HepG2 (cell line): ENCODE data around the gene CASR. TPM values are rescaled to one million over a fixed set of nuclear protein-coding genes. Genes with fewer than 3 reads are reported as not detected.
A peak's percentile ranks its signal among the peaks of the same experiment; 100 is the strongest.

Experiments used
- AGO2 ChIP-seq: fragments of 200-400 bp; formaldehyde crosslinking; optimal IDR thresholded peaks from 2 replicates; pipeline ENCODE3; 2017; ENCODE audit warnings: mild to moderate bottlenecking, low read depth, low read length, moderate library complexity
- GFI1 ChIP-seq: sonication (generic); formaldehyde crosslinking; IDR thresholded peaks from 2 replicates; pipeline ENCODE4 v1.5.0; 2020; ENCODE audit warnings: missing genetic modification reagents, mild to moderate bottlenecking, borderline replicate concordance
- MEF2D ChIP-seq: sonication (generic); formaldehyde crosslinking; IDR thresholded peaks from 2 replicates; pipeline ENCODE4 v1.5.1; 2020; ENCODE audit warnings: mild to moderate bottlenecking, missing genetic modification reagents
- SMAD1 ChIP-seq: sonication (generic); formaldehyde crosslinking; IDR thresholded peaks from 2 replicates; pipeline ENCODE4 v1.4.0; 2020; ENCODE audit warnings: missing genetic modification reagents, low read depth, mild to moderate bottlenecking, borderline replicate concordance
- TBX2 ChIP-seq: sonication (generic); formaldehyde crosslinking; IDR thresholded peaks from 2 replicates; pipeline ENCODE4 v1.5.0; 2020; ENCODE audit warnings: missing genetic modification reagents, mild to moderate bottlenecking, borderline replicate concordance
- ZMYM3 ChIP-seq: sonication (generic); formaldehyde crosslinking; IDR thresholded peaks from 2 replicates; pipeline ENCODE4 v1.5.1; 2020; ENCODE audit warnings: mild to moderate bottlenecking, missing genetic modification reagents
- ZNF136 ChIP-seq: sonication (generic); formaldehyde crosslinking; IDR thresholded peaks from 2 replicates; pipeline ENCODE4 v1.8.1; 2022; ENCODE audit warnings: low read depth, mild to moderate bottlenecking, moderate library complexity, missing genetic modification reagents
- ZNF317 ChIP-seq: sonication (generic); formaldehyde crosslinking; IDR thresholded peaks from 2 replicates; pipeline ENCODE4 v1.5.0; 2020; ENCODE audit warnings: mild to moderate bottlenecking, missing genetic modification reagents
- ZNF546 ChIP-seq: sonication (generic); formaldehyde crosslinking; conservative IDR thresholded peaks from 2 replicates; pipeline ENCODE4 v1.8.1; 2023; ENCODE audit warnings: mild to moderate bottlenecking, missing genetic modification reagents
- ZSCAN31 ChIP-seq: sonication (generic); formaldehyde crosslinking; IDR thresholded peaks from 2 replicates; pipeline ENCODE4 v1.5.0; 2020; ENCODE audit warnings: low read depth, mild to moderate bottlenecking, missing genetic modification reagents
- polyA plus RNA-seq, 8 experiments: library from polyadenylated mRNA; depleted of rRNA in 3 of 8; stranded (reverse) in 7 of 8; unstranded in 1 of 8; fragments of >200 nt; fragmentation: Illumina TruSeq in 4 of 8; extraction: Trizol in 4 of 8; gene quantifications; 2 replicates each; pipeline versions ENCODE4 v1.2.1 to v1.2.3, GENCODE V29; 2011 to 2016; ENCODE audit warnings: low read depth in 4 of 8, missing spikeins in 1 of 8, mixed read lengths in 1 of 8; ENCODE audit not compliant: insufficient read depth in 1 of 8
- total RNA-seq, 5 experiments: library from RNA; depleted of rRNA; stranded (reverse); fragments of >200 nt; fragmentation: Illumina TruSeq; extraction: Trizol; gene quantifications; 2 replicates each; pipeline ENCODE4 v1.2.3, GENCODE V29; 2016; ENCODE audit warnings: low read depth in 1 of 5
- TF ChIP-seq, protein P1 (sequence below), 2 experiments: sonication (generic) in 1 of 2; formaldehyde crosslinking in 1 of 2; IDR thresholded peaks; 2 replicates each; pipeline versions ENCODE4 v1.4.0 to v1.6.1; 2016 to 2020; ENCODE audit warnings: borderline replicate concordance in 1 of 2, low read depth in 1 of 2, mild to moderate bottlenecking in 1 of 2, missing genetic modification reagents in 1 of 2
- TF ChIP-seq, protein P2 (sequence below): sonication (generic); formaldehyde crosslinking; IDR thresholded peaks from 2 replicates; pipeline ENCODE4 v1.5.0; 2020; ENCODE audit warnings: mild to moderate bottlenecking, missing genetic modification reagents, borderline replicate concordance
- TF ChIP-seq, protein P3 (sequence below): sonication (generic); formaldehyde crosslinking; conservative IDR thresholded peaks from 2 replicates; pipeline ENCODE4 v1.4.0; 2020; ENCODE audit warnings: missing genetic modification reagents
- TF ChIP-seq, protein P4 (sequence below): sonication (generic); formaldehyde crosslinking; IDR thresholded peaks from 2 replicates; pipeline ENCODE4 v1.4.0; 2020; ENCODE audit warnings: missing genetic modification reagents

Gene CASR
- total and polyA plus RNA-seq, 2 of the 13 experiments (the other 11 are each of a cell fraction or from before 2014, with no cell fraction given): not detected

DNA sequence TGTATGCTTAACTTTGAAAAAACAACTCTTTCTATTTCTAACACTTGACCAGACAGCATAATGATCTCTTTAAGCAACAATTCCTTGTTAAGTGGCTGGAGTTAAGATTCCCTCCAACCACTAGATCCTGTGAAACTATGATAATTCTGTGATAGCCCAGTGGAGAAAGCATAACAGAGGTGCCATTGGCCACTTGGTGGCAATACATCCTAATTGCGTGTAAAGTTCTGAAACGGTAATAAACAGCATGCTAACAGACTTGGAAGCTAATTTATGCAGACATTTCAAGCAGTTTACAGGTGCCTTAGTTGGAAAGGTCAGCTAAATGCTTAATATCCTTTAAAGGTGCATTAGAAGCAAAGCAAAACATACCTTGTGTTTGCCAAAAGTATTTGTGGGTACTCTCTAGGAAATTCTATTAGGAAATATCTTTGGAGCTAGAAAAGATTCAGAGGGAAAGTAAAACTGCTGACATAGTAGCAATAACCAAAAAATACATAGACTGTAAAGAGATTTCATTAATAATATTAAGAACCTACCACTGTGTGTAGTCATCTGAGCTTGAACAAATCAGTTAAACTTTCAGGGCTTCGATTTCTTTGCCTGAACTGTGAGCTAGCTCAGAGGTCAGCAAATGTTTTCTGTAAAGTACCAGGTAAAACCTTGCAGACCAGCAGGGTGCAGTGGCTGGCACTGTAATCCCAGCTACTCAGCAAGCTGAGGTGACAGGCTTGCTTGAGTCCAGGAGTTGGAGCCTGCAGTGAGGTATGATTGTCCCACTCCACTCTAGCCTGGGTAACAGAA, 122.6 kb downstream of the CASR start (continued):
- no peak for TF ChIP-seq AGO2
- TF ChIP-seq ZNF136 (CRISPR knock-in tag): no peak
- TF ChIP-seq ZMYM3 (CRISPR knock-in tag): no peak
- TF ChIP-seq, protein P1, sequence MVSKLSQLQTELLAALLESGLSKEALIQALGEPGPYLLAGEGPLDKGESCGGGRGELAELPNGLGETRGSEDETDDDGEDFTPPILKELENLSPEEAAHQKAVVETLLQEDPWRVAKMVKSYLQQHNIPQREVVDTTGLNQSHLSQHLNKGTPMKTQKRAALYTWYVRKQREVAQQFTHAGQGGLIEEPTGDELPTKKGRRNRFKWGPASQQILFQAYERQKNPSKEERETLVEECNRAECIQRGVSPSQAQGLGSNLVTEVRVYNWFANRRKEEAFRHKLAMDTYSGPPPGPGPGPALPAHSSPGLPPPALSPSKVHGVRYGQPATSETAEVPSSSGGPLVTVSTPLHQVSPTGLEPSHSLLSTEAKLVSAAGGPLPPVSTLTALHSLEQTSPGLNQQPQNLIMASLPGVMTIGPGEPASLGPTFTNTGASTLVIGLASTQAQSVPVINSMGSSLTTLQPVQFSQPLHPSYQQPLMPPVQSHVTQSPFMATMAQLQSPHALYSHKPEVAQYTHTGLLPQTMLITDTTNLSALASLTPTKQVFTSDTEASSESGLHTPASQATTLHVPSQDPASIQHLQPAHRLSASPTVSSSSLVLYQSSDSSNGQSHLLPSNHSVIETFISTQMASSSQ (IDR thresholded peaks at IDR 0.05; ENCODE audit: low read depth): no peak
- TF ChIP-seq, protein P1 (CRISPR knock-in tag; IDR thresholded peaks at IDR 0.05; ENCODE audit: borderline replicate concordance): no peak
- 0 out of 2 replicates have a peak, but pooled peaks have one; percentile 22 for TF ChIP-seq MEF2D (CRISPR knock-in tag)
- TF ChIP-seq, protein P2, sequence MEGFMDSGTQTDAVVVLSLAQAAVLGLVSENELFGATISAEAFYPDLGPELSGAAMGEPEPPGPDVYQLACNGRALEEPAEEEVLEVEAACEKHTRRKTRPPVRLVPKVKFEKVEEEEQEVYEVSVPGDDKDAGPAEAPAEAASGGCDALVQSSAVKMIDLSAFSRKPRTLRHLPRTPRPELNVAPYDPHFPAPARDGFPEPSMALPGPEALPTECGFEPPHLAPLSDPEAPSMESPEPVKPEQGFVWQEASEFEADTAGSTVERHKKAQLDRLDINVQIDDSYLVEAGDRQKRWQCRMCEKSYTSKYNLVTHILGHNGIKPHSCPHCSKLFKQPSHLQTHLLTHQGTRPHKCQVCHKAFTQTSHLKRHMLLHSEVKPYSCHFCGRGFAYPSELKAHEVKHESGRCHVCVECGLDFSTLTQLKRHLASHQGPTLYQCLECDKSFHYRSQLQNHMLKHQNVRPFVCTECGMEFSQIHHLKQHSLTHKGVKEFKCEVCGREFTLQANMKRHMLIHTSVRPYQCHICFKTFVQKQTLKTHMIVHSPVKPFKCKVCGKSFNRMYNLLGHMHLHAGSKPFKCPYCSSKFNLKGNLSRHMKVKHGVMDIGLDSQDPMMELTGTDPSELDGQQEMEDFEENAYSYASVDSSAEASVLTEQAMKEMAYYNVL (CRISPR knock-in tag): no peak
- TF ChIP-seq, protein P3, sequence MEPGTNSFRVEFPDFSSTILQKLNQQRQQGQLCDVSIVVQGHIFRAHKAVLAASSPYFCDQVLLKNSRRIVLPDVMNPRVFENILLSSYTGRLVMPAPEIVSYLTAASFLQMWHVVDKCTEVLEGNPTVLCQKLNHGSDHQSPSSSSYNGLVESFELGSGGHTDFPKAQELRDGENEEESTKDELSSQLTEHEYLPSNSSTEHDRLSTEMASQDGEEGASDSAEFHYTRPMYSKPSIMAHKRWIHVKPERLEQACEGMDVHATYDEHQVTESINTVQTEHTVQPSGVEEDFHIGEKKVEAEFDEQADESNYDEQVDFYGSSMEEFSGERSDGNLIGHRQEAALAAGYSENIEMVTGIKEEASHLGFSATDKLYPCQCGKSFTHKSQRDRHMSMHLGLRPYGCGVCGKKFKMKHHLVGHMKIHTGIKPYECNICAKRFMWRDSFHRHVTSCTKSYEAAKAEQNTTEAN (CRISPR knock-in tag): no peak
- no peak for TF ChIP-seq ZSCAN31 (CRISPR knock-in tag)
- TF ChIP-seq ZNF317 (CRISPR knock-in tag): no peak
- TF ChIP-seq, protein P4, sequence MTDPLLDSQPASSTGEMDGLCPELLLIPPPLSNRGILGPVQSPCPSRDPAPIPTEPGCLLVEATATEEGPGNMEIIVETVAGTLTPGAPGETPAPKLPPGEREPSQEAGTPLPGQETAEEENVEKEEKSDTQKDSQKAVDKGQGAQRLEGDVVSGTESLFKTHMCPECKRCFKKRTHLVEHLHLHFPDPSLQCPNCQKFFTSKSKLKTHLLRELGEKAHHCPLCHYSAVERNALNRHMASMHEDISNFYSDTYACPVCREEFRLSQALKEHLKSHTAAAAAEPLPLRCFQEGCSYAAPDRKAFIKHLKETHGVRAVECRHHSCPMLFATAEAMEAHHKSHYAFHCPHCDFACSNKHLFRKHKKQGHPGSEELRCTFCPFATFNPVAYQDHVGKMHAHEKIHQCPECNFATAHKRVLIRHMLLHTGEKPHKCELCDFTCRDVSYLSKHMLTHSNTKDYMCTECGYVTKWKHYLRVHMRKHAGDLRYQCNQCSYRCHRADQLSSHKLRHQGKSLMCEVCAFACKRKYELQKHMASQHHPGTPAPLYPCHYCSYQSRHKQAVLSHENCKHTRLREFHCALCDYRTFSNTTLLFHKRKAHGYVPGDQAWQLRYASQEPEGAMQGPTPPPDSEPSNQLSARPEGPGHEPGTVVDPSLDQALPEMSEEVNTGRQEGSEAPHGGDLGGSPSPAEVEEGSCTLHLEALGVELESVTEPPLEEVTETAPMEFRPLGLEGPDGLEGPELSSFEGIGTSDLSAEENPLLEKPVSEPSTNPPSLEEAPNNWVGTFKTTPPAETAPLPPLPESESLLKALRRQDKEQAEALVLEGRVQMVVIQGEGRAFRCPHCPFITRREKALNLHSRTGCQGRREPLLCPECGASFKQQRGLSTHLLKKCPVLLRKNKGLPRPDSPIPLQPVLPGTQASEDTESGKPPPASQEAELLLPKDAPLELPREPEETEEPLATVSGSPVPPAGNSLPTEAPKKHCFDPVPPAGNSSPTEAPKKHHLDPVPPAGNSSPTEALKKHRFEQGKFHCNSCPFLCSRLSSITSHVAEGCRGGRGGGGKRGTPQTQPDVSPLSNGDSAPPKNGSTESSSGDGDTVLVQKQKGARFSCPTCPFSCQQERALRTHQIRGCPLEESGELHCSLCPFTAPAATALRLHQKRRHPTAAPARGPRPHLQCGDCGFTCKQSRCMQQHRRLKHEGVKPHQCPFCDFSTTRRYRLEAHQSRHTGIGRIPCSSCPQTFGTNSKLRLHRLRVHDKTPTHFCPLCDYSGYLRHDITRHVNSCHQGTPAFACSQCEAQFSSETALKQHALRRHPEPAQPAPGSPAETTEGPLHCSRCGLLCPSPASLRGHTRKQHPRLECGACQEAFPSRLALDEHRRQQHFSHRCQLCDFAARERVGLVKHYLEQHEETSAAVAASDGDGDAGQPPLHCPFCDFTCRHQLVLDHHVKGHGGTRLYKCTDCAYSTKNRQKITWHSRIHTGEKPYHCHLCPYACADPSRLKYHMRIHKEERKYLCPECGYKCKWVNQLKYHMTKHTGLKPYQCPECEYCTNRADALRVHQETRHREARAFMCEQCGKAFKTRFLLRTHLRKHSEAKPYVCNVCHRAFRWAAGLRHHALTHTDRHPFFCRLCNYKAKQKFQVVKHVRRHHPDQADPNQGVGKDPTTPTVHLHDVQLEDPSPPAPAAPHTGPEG (CRISPR knock-in tag): no peak
- TF ChIP-seq TBX2 (CRISPR knock-in tag): no peak
- TF ChIP-seq ZNF546 (CRISPR knock-in tag): no peak
- TF ChIP-seq GFI1 (CRISPR knock-in tag): no peak
- TF ChIP-seq SMAD1 (CRISPR knock-in tag): no peak
